IPS-20b (cell line): ENCODE results near the gene PALM3.

Experiments
- H3K27ac ChIP-seq: one replicate; pipeline ENCODE4 v1.5.1; 2013; ENCODE audit warnings: low read length
- H3K27me3 ChIP-seq: 2 replicates; pipeline ENCODE4 v1.6.1; 2013; ENCODE audit warnings: mild to moderate bottlenecking, low read length, inconsistent platforms; ENCODE audit not compliant: insufficient read depth
- H3K36me3 ChIP-seq: 2 replicates; pipeline ENCODE4 v1.6.1; 2013; ENCODE audit warnings: low read depth, mild to moderate bottlenecking, inconsistent platforms, low read length, moderate library complexity; ENCODE audit not compliant: insufficient read depth
- H3K4me1 ChIP-seq: 2 replicates; pipeline ENCODE4 v1.6.1; 2013; ENCODE audit warnings: mild to moderate bottlenecking, control low read depth, inconsistent platforms, low read length, moderate library complexity; ENCODE audit not compliant: insufficient read depth
- H3K4me3 ChIP-seq: 2 replicates; pipeline ENCODE4 v1.5.1; 2013; ENCODE audit warnings: mild to moderate bottlenecking, low read length, inconsistent platforms
- H3K9ac ChIP-seq: 2 replicates; pipeline ENCODE4 v1.6.1; 2013; ENCODE audit warnings: low read depth, mild to moderate bottlenecking, inconsistent platforms, low read length, moderate library complexity
- H3K9me3 ChIP-seq: 2 replicates; pipeline ENCODE4 v1.6.1; 2013; ENCODE audit warnings: mild to moderate bottlenecking, low read depth, low read length, inconsistent platforms; ENCODE audit not compliant: insufficient read depth

PALM3 gene

GRCh38 chr19:14097532-14098151 is 35.8 kb upstream of the PALM3 start:
- H3K4me3 ChIP-seq = no peak overlapping the region
- H3K27me3 ChIP-seq = no peaks in the 10 kb centered on the region
- no peaks in the 10 kb centered on the region for H3K4me1 ChIP-seq
- no peak overlapping the region for H3K9ac ChIP-seq
- H3K9me3 ChIP-seq = peaks cover 5% of the 10 kb centered on the region; the same call in 1 of the 2 replicates
- peaks cover 13% of the 10 kb centered on the region; the same call in 1 of the 2 replicates for H3K36me3 ChIP-seq
- no peak overlapping the region for H3K27ac ChIP-seq

GRCh38 chr19:14096272-14096992 is 34.6 kb upstream of the PALM3 start:
- Histone ChIP-seq H3K4me1 (no peaks in the 10 kb centered on the region), H3K27ac (no peak overlapping the region), H3K9me3 (peaks cover 5% of the 10 kb centered on the region; the same call in 1 of the 2 replicates), H3K9ac (no peak overlapping the region), H3K27me3 (peaks cover 4% of the 10 kb centered on the region; the same call in 1 of the 2 replicates), H3K4me3 (no peak overlapping the region), H3K36me3 (peaks cover 6% of the 10 kb centered on the region; the same call in 1 of the 2 replicates)

- Histone ChIP-seq H3K9ac (no peak overlapping the region), H3K36me3 (no peaks in the 10 kb centered on the region; the same call in 1 of the 2 replicates), H3K27ac (no peak overlapping the region)
Observed at GRCh38 chr19:14094854-14095253, 33.0 kb upstream of the PALM3 start.

GRCh38 chr19:14093117-14093823 is 31.4 kb upstream of the PALM3 start:
- Histone ChIP-seq H3K9ac (no peak overlapping the region), H3K9me3 (peaks cover 5% of the 10 kb centered on the region; the same call in 1 of the 2 replicates), H3K4me3 (no peak overlapping the region; the same call in 1 of the 2 replicates), H3K4me1 (no peaks in the 10 kb centered on the region), H3K27ac (no peak overlapping the region), H3K27me3 (peaks cover 15% of the 10 kb centered on the region), H3K36me3 (peaks cover 6% of the 10 kb centered on the region)

More at GRCh38 chr19:14094854-14095253, 33.0 kb upstream of the PALM3 start:
- Histone ChIP-seq H3K27me3 (peaks cover 4% of the 10 kb centered on the region; the same call in 1 of the 2 replicates), H3K4me3 (no peak overlapping the region), H3K9me3 (peaks cover 5% of the 10 kb centered on the region; the same call in 1 of the 2 replicates), H3K4me1 (no peaks in the 10 kb centered on the region)

- Histone ChIP-seq H3K36me3 (peaks cover 16% of the 10 kb centered on the region), H3K9ac (no peak overlapping the region; the same call in 1 of the 2 replicates), H3K4me1 (no peaks in the 10 kb centered on the region), H3K9me3 (peaks cover 5% of the 10 kb centered on the region; the same call in 1 of the 2 replicates), H3K27ac (no peak overlapping the region), H3K27me3 (peaks cover 15% of the 10 kb centered on the region), H3K4me3 (peak overlapping the region; percentile 85; the same call in 1 of the 2 replicates)
Observed at GRCh38 chr19:14091813-14092462, 30.1 kb upstream of the PALM3 start.

- Histone ChIP-seq H3K27ac (no peak overlapping the region), H3K36me3 (peaks cover 16% of the 10 kb centered on the region), H3K4me1 (no peaks in the 10 kb centered on the region), H3K27me3 (peaks cover 18% of the 10 kb centered on the region), H3K9ac (peak overlapping the region; percentile 68; the same call in 1 of the 2 replicates), H3K4me3 (peak overlapping the region; percentile 85), H3K9me3 (peaks cover 5% of the 10 kb centered on the region; the same call in 1 of the 2 replicates)
Observed at GRCh38 chr19:14091081-14091812, 29.4 kb upstream of the PALM3 start.

- Histone ChIP-seq H3K4me3 (peak within 1 kb of the TSS; percentile 85), H3K9ac (peak within 1 kb of the TSS; percentile 68; the same call in 1 of the 2 replicates), H3K9me3 (peaks cover 5% of the 10 kb centered on the region; the same call in 1 of the 2 replicates), H3K27me3 (peaks cover 25% of the 10 kb centered on the region), H3K27ac (no peak within 1 kb of the TSS), H3K4me1 (no peaks in the 10 kb centered on the region; the same call in 1 of the 2 replicates), H3K36me3 (peaks cover 16% of the 10 kb centered on the region)
Observed at GRCh38 chr19:14090509-14091080, 28.7 kb upstream of the PALM3 start, which contains the start of gene SAMD1. TSS of gene SAMD1 (minus strand) at chr19:14090751.

- peaks cover 5% of the 10 kb centered on the region; the same call in 1 of the 2 replicates for H3K9me3 ChIP-seq
- peak overlapping the region; percentile 60 for H3K4me3 ChIP-seq
- H3K36me3 ChIP-seq = peaks cover 16% of the 10 kb centered on the region
- H3K4me1 ChIP-seq = no peaks in the 10 kb centered on the region; the same call in 1 of the 2 replicates
- H3K9ac ChIP-seq = peak overlapping the region; percentile 10; the same call in 1 of the 2 replicates
- H3K27ac ChIP-seq = no peak overlapping the region
- H3K27me3 ChIP-seq = peaks cover 25% of the 10 kb centered on the region
Observed at GRCh38 chr19:14089662-14090508, 28.0 kb upstream of the PALM3 start.

- Histone ChIP-seq H3K9me3 (peaks cover 5% of the 10 kb centered on the region; the same call in 1 of the 2 replicates), H3K27ac (no peak overlapping the region), H3K9ac (peak overlapping the region; percentile 10; the same call in 1 of the 2 replicates), H3K36me3 (peaks cover 16% of the 10 kb centered on the region), H3K27me3 (peaks cover 25% of the 10 kb centered on the region), H3K4me1 (no peaks in the 10 kb centered on the region; the same call in 1 of the 2 replicates), H3K4me3 (peak overlapping the region; percentile 60)
Observed at GRCh38 chr19:14089412-14089661, 27.5 kb upstream of the PALM3 start.
